OCI-LY1 (cell line): ENCODE results near the gene GNAS-AS1.

Experiments
- H2AFZ ChIP-seq: fragments of 200-600 bp; sonication (generic), shearing (Covaris generic); 2 replicates; pipeline ENCODE4 v1.6.0; 2014; ENCODE audit warnings: antibody characterized with exemption, mild to moderate bottlenecking, low read length
- H3F3A ChIP-seq: fragments of 200-600 bp; sonication (generic), shearing (Covaris generic); 2 replicates; pipeline ENCODE4 v1.6.0; 2014; ENCODE audit warnings: mild to moderate bottlenecking, antibody characterized with exemption, low read length, moderate library complexity; ENCODE audit not compliant: insufficient read depth
- H3K27ac ChIP-seq: fragments of 200-600 bp; sonication (generic); 2 replicates; pipeline ENCODE4 v1.5.1; 2014; ENCODE audit warnings: low read length, mixed run types, mild to moderate bottlenecking, low read depth; ENCODE audit not compliant: poor library complexity, severe bottlenecking
- H3K27me3 ChIP-seq: fragments of 200-600 bp; sonication (generic); 2 replicates; pipeline ENCODE4 v1.6.0; 2014; ENCODE audit warnings: antibody characterized with exemption, mild to moderate bottlenecking, low read length, moderate library complexity; ENCODE audit not compliant: insufficient read depth
- H3K36me3 ChIP-seq: fragments of 200-600 bp; sonication (generic); 2 replicates; pipeline ENCODE4 v1.6.1; 2014; ENCODE audit warnings: mild to moderate bottlenecking, antibody characterized with exemption, low read length, moderate library complexity, mixed read lengths; ENCODE audit not compliant: insufficient read depth
- H3K4me1 ChIP-seq: fragments of 200-600 bp; sonication (generic); 2 replicates; pipeline ENCODE4 v1.5.1; 2014; ENCODE audit warnings: mild to moderate bottlenecking, low read length, moderate library complexity; ENCODE audit not compliant: insufficient read depth, severe bottlenecking
- H3K4me2 ChIP-seq: fragments of 200-600 bp; sonication (generic), shearing (Covaris generic); 2 replicates; pipeline ENCODE4 v1.6.1; 2014; ENCODE audit warnings: low read length
- H3K4me3 ChIP-seq: fragments of 200-600 bp; sonication (generic); 2 replicates; pipeline ENCODE4 v1.5.1; 2014; ENCODE audit warnings: low read length, low read depth, mild to moderate bottlenecking, mixed read lengths; ENCODE audit not compliant: poor library complexity, severe bottlenecking
- H3K79me2 ChIP-seq: fragments of 200-600 bp; shearing (Covaris generic); 2 replicates; pipeline ENCODE4 v1.6.1; 2016; ENCODE audit warnings: mixed run types, low read length, mixed read lengths; ENCODE audit not compliant: insufficient read depth
- H3K9ac ChIP-seq: fragments of 200-600 bp; sonication (generic), shearing (Covaris generic); 2 replicates; pipeline ENCODE4 v1.6.1; 2014; ENCODE audit warnings: mild to moderate bottlenecking, low read length, mixed read lengths
- H3K9me2 ChIP-seq: fragments of 200-600 bp; sonication (generic), shearing (Covaris generic); 2 replicates; pipeline ENCODE4 v1.6.1; 2014; ENCODE audit warnings: low read depth, mild to moderate bottlenecking, low read length, mixed read lengths
- H3K9me3 ChIP-seq: fragments of 200-600 bp; shearing (Covaris generic); 2 replicates; pipeline ENCODE4 v1.6.1; 2014; ENCODE audit warnings: low read length, mixed read lengths
- H4K20me1 ChIP-seq: fragments of 200-600 bp; sonication (generic), shearing (Covaris generic); 2 replicates; pipeline ENCODE4 v1.6.0; 2016; ENCODE audit warnings: mild to moderate bottlenecking, low read length; ENCODE audit not compliant: insufficient read depth
- CTCF ChIP-seq: fragments of 200-600 bp; sonication (generic), shearing (Covaris generic); IDR thresholded peaks from 2 replicates; pipeline ENCODE4 v1.5.1; 2017; ENCODE audit warnings: mild to moderate bottlenecking, antibody characterized with exemption, low read length, moderate library complexity, mixed read lengths
- EZH2 ChIP-seq: fragments of 200-600 bp; sonication (generic), shearing (Covaris generic); IDR thresholded peaks from 2 replicates; pipeline ENCODE4 v1.8.0; 2017; ENCODE audit warnings: borderline replicate concordance, mixed run types, mild to moderate bottlenecking, antibody characterized with exemption, low read length, moderate library complexity, mixed read lengths

Gene GNAS-AS1

GRCh38 chr20:58895448-58896180, 44.9 kb upstream of the GNAS-AS1 start:
- no peaks in the 10 kb centered on the region for H3K27me3 ChIP-seq
- peaks cover 8% of the 10 kb centered on the region; the same call in 1 of the 2 replicates for H3F3A ChIP-seq
- peak overlapping the region; percentile 84; the same call in 1 of the 2 replicates for H3K9ac ChIP-seq
- no peaks in the 10 kb centered on the region for H3K9me2 ChIP-seq
- peaks cover 57% of the 10 kb centered on the region; the same call in 1 of the 2 replicates for H3K36me3 ChIP-seq
- H3K9me3 ChIP-seq = no peaks in the 10 kb centered on the region
- H3K79me2 ChIP-seq = peaks cover 84% of the 10 kb centered on the region
- no peak overlapping the region for H2AFZ ChIP-seq
- H3K4me2 ChIP-seq = peak overlapping the region; percentile 86
- peaks cover 3% of the 10 kb centered on the region; the same call in 1 of the 2 replicates for H4K20me1 ChIP-seq
- H3K4me1 ChIP-seq = peaks cover 76% of the 10 kb centered on the region
- H3K4me3 ChIP-seq = peak overlapping the region; percentile 75
- peak overlapping the region; percentile 90 for H3K27ac ChIP-seq
- TF ChIP-seq EZH2 = no peak
- TF ChIP-seq CTCF = no peak

- H3K27me3 ChIP-seq = no peaks in the 10 kb centered on the region
- H4K20me1 ChIP-seq = no peaks in the 10 kb centered on the region
- peak overlapping the region; percentile 75 for H3K4me3 ChIP-seq
- H3K36me3 ChIP-seq = peaks cover 49% of the 10 kb centered on the region; the same call in 1 of the 2 replicates
- TF ChIP-seq EZH2 = no peak
- TF ChIP-seq CTCF = no peak
- H3K9me3 ChIP-seq = no peaks in the 10 kb centered on the region
- H3K4me2 ChIP-seq = peak overlapping the region; percentile 86
- peaks cover 77% of the 10 kb centered on the region for H3K79me2 ChIP-seq
- H3K4me1 ChIP-seq = peaks cover 72% of the 10 kb centered on the region
- peak overlapping the region; percentile 84 for H3K9ac ChIP-seq
- no peaks in the 10 kb centered on the region for H3K9me2 ChIP-seq
- peaks cover 8% of the 10 kb centered on the region; the same call in 1 of the 2 replicates for H3F3A ChIP-seq
- no peak overlapping the region for H2AFZ ChIP-seq
- H3K27ac ChIP-seq = peak overlapping the region; percentile 90
Measured at GRCh38 chr20:58894652-58895447, 44.1 kb upstream of the GNAS-AS1 start.

GRCh38 chr20:58893355-58894120, 42.8 kb upstream of the GNAS-AS1 start:
- peak overlapping the region; percentile 90 for H3K27ac ChIP-seq
- H3K4me1 ChIP-seq = peaks cover 59% of the 10 kb centered on the region
- peak overlapping the region; percentile 75 for H3K4me3 ChIP-seq
- peak overlapping the region; percentile 86 for H3K4me2 ChIP-seq
- no peaks in the 10 kb centered on the region for H3K9me3 ChIP-seq
- peaks cover 6% of the 10 kb centered on the region; the same call in 1 of the 2 replicates for H3F3A ChIP-seq
- TF ChIP-seq EZH2 (no peak), CTCF (no peak)
- H4K20me1 ChIP-seq = no peaks in the 10 kb centered on the region
- no peaks in the 10 kb centered on the region for H3K9me2 ChIP-seq
- no peak overlapping the region for H2AFZ ChIP-seq
- peak overlapping the region; percentile 84 for H3K9ac ChIP-seq
- H3K27me3 ChIP-seq = no peaks in the 10 kb centered on the region
- peaks cover 36% of the 10 kb centered on the region; the same call in 1 of the 2 replicates for H3K36me3 ChIP-seq
- peaks cover 64% of the 10 kb centered on the region for H3K79me2 ChIP-seq
